ENCODE data around the gene PTCD3. TPM values are rescaled to one million over a fixed set of nuclear protein-coding genes. Genes with fewer than 3 reads are reported as not detected.

The PTCD3 gene
- 57.2 and 73.5 TPM in 2 replicates for total RNA-seq

DNA sequence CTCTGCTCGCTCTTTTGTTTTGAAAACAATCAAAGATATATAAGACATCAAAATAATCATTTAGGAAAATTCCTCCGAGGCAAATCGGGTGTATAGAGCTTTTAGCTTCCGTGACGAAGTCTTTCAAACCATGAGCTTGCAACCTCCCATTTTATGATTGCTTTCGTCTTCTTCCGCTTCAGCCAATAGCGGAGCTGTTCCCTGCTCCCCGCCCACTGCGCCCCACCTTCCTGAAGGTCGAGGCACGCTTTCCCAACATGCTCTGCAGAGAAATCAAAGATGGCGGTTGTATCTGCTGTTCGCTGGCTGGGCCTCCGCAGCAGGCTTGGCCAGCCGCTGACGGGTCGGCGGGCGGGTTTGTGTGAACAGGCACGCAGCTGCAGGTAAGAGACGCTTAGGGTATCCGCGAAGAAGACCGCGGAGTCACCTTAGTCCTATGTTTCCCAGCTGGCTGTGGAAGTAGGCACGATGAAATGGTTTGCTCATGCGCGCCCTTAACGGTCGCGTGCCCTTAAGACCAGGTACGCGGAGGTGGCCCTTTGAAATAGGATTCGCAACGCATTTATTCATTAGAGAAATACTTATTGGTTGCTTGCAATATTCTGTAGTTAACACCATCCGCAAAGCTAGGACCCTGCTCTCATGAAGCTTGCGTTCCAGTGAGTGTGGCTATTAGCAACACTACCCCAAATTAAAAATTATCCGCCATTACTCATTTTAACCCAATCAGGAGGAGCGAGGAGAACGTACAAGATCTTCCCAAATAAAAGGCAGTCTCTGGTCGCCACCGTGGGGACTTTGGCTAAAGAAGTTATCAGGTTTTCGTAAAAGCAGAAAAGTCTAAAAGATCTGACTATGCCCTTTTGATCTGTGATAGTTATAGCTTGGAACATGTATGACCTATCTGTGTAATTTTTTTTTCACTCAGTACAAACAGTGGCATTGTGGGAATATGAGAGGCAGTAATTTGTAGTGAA, at the start of gene PTCD3:
PTCD3 (plus strand) TSS at position 267 of the 977 bp plus-strand sequence; CDS start at position 280, 13 bp downstream.

DNA sequence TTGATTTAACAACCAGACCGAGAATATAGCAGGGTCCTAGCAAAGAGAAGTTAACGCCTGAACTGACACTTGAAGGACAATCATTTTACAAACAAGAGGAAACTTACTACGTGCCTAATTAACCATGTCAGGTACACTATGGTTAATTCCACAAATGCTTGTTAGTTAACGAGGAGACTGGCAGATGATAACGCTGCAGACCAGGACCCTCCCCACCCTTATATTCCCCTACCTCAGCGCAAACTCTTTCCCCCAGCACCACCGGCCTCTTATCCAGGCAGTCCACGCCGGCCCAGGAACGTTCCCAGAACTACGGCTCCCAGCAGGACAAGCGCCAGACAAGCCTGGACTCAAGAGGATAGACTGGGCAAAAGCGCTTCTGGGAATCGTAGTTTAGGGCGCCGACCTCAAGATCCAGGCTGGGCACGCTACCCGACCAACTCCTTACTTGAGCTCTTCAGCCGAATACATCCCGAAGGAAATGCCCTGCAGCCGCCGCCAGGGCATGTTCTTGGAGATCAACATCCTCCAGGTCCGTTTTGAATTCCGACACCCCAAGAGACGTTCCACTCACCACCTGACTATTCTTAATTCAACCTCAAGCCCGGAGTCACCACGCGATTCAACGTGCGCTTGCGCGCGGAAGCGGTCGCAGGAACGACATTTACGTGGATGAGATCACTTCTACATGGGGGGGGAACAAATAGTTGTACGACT, 625 bp upstream of the PTCD3 start, which contains the start of gene POLR1A:
POLR1A (minus strand) TSS at position 635 of the 717 bp plus-strand sequence; CDS start at position 525, 110 bp downstream.

Other genes with a start within 250 kb of the PTCD3 start
- 2.5 and 3.9 TPM in 2 replicates for gene ST3GAL5, start 217.2 kb upstream of the PTCD3 start, total RNA-seq
- gene POLR1A, start 349 bp upstream of the PTCD3 start, total RNA-seq: 15.6 and 16.6 TPM in 2 replicates
- gene IMMT, start 89.2 kb downstream of the PTCD3 start, total RNA-seq: 81.5 and 85.0 TPM in 2 replicates
- 28.6 and 34.8 TPM in 2 replicates for gene MRPL35, start 93.2 kb downstream of the PTCD3 start, total RNA-seq
- 0.67 TPM in 1 of 2 replicates, not detected in the other for gene REEP1, start 231.4 kb downstream of the PTCD3 start, total RNA-seq

All from bronchus fibroblast of lung (primary cell).